Measurements from ENCODE around the gene RNF113B.

RNF113B gene

GRCh38 chr13:98142380-98143156 lies 34.5 kb downstream of the RNF113B start, which contains the start of gene FARP1:
FARP1 (plus strand) TSS chr13:98143094; CDS start chr13:98213243, 70,149 bp downstream.
- H3K27me3 ChIP-seq (ENCODE audit: control insufficient read depth, low read length) = peaks cover 8% of the 10 kb centered on the region
- H4K20me1 ChIP-seq (ENCODE audit: control insufficient read depth, insufficient read depth, low read depth, low read length) = no peaks in the 10 kb centered on the region
- no peaks in the 10 kb centered on the region for H3K9me2 ChIP-seq (replicated peaks; ENCODE audit: control insufficient read depth, low read length)
- no peaks in the 10 kb centered on the region for H3K9me3 ChIP-seq (ENCODE audit: control insufficient read depth, insufficient read depth, low read length)
- H3K27ac ChIP-seq (ENCODE audit: low read depth, low read length) = no peak within 1 kb of the TSS
- no peak within 1 kb of the TSS for H3K4me3 ChIP-seq (ENCODE audit: low read length)
- no peaks in the 10 kb centered on the region for H3K79me2 ChIP-seq (ENCODE audit: control insufficient read depth, low read length)
- TF ChIP-seq CTCF (IDR thresholded peaks at IDR 0.05; ENCODE audit: low read depth, low read length, poor library complexity, severe bottlenecking) (no peak), EZH2phosphoT487 (IDR thresholded peaks at IDR 0.05; ENCODE audit: borderline replicate concordance, low read length) (no peak)
- H3K36me3 ChIP-seq (ENCODE audit: control insufficient read depth, low read length) = no peaks in the 10 kb centered on the region
- no peaks in the 10 kb centered on the region for H3F3A ChIP-seq (ENCODE audit: control insufficient read depth, insufficient read depth)
- H3K4me1 ChIP-seq (ENCODE audit: control insufficient read depth, low read length) = no peaks in the 10 kb centered on the region
- no peak within 1 kb of the TSS for H3K4me2 ChIP-seq (ENCODE audit: low read length)

- Histone ChIP-seq H3K9me3 (ENCODE audit: control insufficient read depth, insufficient read depth, low read length) (no peaks in the 10 kb centered on the region), H3K9me2 (replicated peaks; ENCODE audit: control insufficient read depth, low read length) (no peaks in the 10 kb centered on the region), H3K4me1 (ENCODE audit: control insufficient read depth, low read length) (no peaks in the 10 kb centered on the region), H3K79me2 (ENCODE audit: control insufficient read depth, low read length) (no peaks in the 10 kb centered on the region), H3K36me3 (ENCODE audit: control insufficient read depth, low read length) (no peaks in the 10 kb centered on the region), H3F3A (ENCODE audit: control insufficient read depth, insufficient read depth) (no peaks in the 10 kb centered on the region), H3K4me3 (ENCODE audit: low read length) (no peak overlapping the region), H4K20me1 (ENCODE audit: control insufficient read depth, insufficient read depth, low read depth, low read length) (no peaks in the 10 kb centered on the region), H3K27ac (ENCODE audit: low read depth, low read length) (no peak overlapping the region), H3K4me2 (ENCODE audit: low read length) (no peak overlapping the region), H3K27me3 (ENCODE audit: control insufficient read depth, low read length) (peaks cover 6% of the 10 kb centered on the region; the same call in 1 of the 2 replicates)
- no peak for TF ChIP-seq EZH2phosphoT487 (IDR thresholded peaks at IDR 0.05; ENCODE audit: borderline replicate concordance, low read length)
Measured at GRCh38 chr13:98141509-98142379, 35.3 kb downstream of the RNF113B start.

- Histone ChIP-seq H3K27ac (ENCODE audit: low read depth, low read length) (no peak overlapping the region), H3K27me3 (ENCODE audit: control insufficient read depth, low read length) (peaks cover 6% of the 10 kb centered on the region; the same call in 1 of the 2 replicates), H3K4me1 (ENCODE audit: control insufficient read depth, low read length) (no peaks in the 10 kb centered on the region), H3K36me3 (ENCODE audit: control insufficient read depth, low read length) (no peaks in the 10 kb centered on the region), H3K4me3 (ENCODE audit: low read length) (no peak overlapping the region), H4K20me1 (ENCODE audit: control insufficient read depth, insufficient read depth, low read depth, low read length) (no peaks in the 10 kb centered on the region), H3K9me3 (ENCODE audit: control insufficient read depth, insufficient read depth, low read length) (no peaks in the 10 kb centered on the region), H3F3A (ENCODE audit: control insufficient read depth, insufficient read depth) (no peaks in the 10 kb centered on the region), H3K9me2 (replicated peaks; ENCODE audit: control insufficient read depth, low read length) (no peaks in the 10 kb centered on the region), H3K4me2 (ENCODE audit: low read length) (no peak overlapping the region), H3K79me2 (ENCODE audit: control insufficient read depth, low read length) (no peaks in the 10 kb centered on the region)
- TF ChIP-seq EZH2phosphoT487 (IDR thresholded peaks at IDR 0.05; ENCODE audit: borderline replicate concordance, low read length) (no peak), CTCF (IDR thresholded peaks at IDR 0.05; ENCODE audit: low read depth, low read length, poor library complexity, severe bottlenecking) (no peak)
Measured at GRCh38 chr13:98141091-98141490, 36.0 kb downstream of the RNF113B start.

Data from DOHH2 (cell line).